Thyroid gland (tissue), 4 donors: ENCODE results near the gene BANP. TPM values are rescaled to one million over a fixed set of nuclear protein-coding genes. Genes with fewer than 3 reads are reported as not detected.

Experiments used
- DNase-seq, 2 donors: peaks; one replicate each; pipeline ENCODE4 v3.0.0-alpha.2; 2019
- H3K27ac ChIP-seq, 3 donors: fragments of 200-600 bp; sonication (generic); 1 replicate in 2 of 3; 2 replicates in 1 of 3; pipeline ENCODE4 v1.5.1; 2016 to 2019; ENCODE audit warnings: mild to moderate bottlenecking in 1 of 3, moderate library complexity in 1 of 3
- H3K27me3 ChIP-seq: fragments of 200-600 bp; sonication (generic); one replicate; pipeline ENCODE4 v1.5.1; 2019
- H3K36me3 ChIP-seq, 2 donors: fragments of 200-600 bp; sonication (generic); one replicate each; pipeline ENCODE4 v1.5.1; 2016 to 2019
- H3K4me1 ChIP-seq, 2 donors: fragments of 200-600 bp; sonication (generic); one replicate each; pipeline ENCODE4 v1.5.1; 2017 to 2019
- H3K4me3 ChIP-seq, 3 donors: fragments of 200-600 bp; sonication (generic); replicated peaks in 1 of 3; 1 replicate in 2 of 3; 2 replicates in 1 of 3; pipeline ENCODE4 v1.5.1; 2016; ENCODE audit warnings: mild to moderate bottlenecking in 1 of 3
- H3K9me3 ChIP-seq: fragments of 200-600 bp; sonication (generic); one replicate; pipeline ENCODE4 v1.5.1; 2017
- POLR2A ChIP-seq, 2 donors: fragments of 450-650 bp; IDR thresholded peaks; one replicate each; pipeline ENCODE4 v1.6.1; 2017; ENCODE audit warnings: antibody characterized with exemption in 2 of 2, mild to moderate bottlenecking in 2 of 2, moderate library complexity in 1 of 2
- WGBS, 2 donors: methylation state at CpG; one replicate each; pipeline ENCODE4 v1.1.5; 2017; 5-methylcytosine and 5-hydroxymethylcytosine counted together
- intact Hi-C: fragments of 100-400 bp; cut with DNase I; formaldehyde crosslinking; loops from one replicate; pipeline ENCODE4 v1.15.1; 2023
- total RNA-seq, 4 donors: library from RNA; depleted of rRNA; stranded (reverse); fragments of >200 nt; gene quantifications; one replicate each; pipeline ENCODE4 v1.2.3, GENCODE V29; 2016
- TF ChIP-seq, protein P1 (sequence below), 6 experiments: fragments of 200-600 bp in 3 of 6; fragments of 450-650 bp in 3 of 6; sonication (generic) in 3 of 6; IDR thresholded peaks; one replicate each; pipeline ENCODE4 v1.5.1; 2016 to 2019; ENCODE audit warnings: antibody characterized with exemption in 6 of 6, mild to moderate bottlenecking in 2 of 6, inconsistent platforms in 1 of 6, moderate library complexity in 1 of 6

Gene BANP
- total RNA-seq, 4 donors from 2014 or later, result 22.8 to 42.7 (median 29.8) TPM

DNA sequence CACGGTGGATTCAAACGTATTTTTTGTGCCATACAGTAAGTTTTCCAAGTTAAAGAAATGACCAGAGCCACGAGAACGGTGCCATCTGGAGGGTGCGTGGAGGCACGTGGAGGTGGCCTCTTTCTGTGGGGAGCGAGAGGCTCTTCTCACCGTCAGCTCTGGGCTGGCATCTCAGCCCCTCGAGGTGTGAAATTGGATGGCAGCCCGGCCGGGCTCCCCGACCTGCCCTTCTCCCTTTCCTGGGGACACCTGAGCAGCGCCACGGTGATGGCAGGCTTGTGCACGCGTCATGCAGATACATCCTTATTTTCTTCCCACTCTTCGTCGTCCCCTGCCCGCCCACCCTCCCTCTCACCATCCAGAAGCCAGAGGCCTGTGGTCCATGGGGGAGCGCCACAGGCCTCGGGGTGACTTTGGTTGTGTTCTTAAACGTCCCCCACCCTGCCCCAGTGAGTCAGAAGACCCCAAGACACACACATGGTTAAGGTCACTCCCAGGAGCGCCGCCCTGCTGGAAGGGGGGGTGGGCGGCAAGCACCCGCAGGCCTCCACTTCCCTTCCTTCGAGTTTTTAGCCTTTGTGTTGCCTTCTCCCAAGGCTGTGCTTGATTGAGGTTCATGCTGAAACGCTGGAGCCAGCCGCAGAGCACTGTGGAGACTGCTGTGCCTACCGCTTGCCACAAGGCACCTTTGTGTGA, 109.4 kb downstream of the BANP start:
- intact Hi-C loops, result no loop called here
- Histone ChIP-seq H3K9me3 (no peaks in the 10 kb centered on the region), H3K27ac (no peak overlapping the region), H3K36me3 (peaks cover 0 to 4% of the 10 kb centered on the region in 2 donors), H3K4me1 (peaks cover 12 to 16% of the 10 kb centered on the region in 2 donors), H3K27me3 (no peaks in the 10 kb centered on the region), H3K4me3 (no peak overlapping the region)
- DNase-seq, result no peak
- WGBS, 2 donors, result 93 to 95% methylated on average over 28 to 30 of the region's 30 CpGs
- no peak for TF ChIP-seq POLR2A (IDR thresholded peaks at IDR 0.05)

DNA sequence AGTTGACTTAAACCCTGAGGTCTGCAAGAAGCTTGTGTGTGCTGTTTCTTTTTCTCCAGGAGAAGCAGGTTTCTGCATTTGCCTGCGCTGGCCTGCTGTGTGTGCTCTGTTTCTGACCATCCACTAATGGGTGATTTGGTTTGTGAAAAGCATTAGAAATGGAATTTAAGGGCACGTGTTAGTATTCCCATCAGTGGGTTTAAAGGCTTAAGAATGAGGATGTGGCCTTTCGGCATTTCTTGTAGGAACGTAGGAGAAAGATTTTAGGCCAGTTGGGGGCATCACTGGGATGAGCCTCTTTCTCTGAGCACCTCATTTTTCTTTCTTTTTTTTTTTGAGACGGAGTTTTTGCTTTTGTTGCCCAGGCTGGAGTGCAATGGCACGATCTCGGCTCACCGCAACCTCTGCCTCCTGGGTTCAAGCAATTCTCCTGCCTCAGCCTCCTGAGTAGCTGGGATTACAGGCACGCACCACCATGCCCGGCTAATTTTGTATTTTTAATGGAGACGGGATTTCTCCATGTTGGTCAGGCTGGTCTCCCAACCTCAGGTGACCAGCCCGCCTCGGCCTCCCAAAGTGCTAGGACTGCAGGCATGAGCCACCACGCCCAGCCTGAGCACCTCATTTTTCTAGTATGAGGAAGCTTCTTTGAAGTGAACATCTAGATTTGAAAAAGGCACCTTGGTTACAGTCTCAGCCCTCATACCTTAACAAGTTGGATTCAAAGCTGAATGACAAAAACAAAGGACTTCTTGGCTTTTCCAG, 110.3 kb downstream of the BANP start:
- DNase-seq, result no peak
- H3K4me3 ChIP-seq, result no peak overlapping the region
- no peaks in the 10 kb centered on the region for H3K9me3 ChIP-seq
- TF ChIP-seq, protein P1, sequence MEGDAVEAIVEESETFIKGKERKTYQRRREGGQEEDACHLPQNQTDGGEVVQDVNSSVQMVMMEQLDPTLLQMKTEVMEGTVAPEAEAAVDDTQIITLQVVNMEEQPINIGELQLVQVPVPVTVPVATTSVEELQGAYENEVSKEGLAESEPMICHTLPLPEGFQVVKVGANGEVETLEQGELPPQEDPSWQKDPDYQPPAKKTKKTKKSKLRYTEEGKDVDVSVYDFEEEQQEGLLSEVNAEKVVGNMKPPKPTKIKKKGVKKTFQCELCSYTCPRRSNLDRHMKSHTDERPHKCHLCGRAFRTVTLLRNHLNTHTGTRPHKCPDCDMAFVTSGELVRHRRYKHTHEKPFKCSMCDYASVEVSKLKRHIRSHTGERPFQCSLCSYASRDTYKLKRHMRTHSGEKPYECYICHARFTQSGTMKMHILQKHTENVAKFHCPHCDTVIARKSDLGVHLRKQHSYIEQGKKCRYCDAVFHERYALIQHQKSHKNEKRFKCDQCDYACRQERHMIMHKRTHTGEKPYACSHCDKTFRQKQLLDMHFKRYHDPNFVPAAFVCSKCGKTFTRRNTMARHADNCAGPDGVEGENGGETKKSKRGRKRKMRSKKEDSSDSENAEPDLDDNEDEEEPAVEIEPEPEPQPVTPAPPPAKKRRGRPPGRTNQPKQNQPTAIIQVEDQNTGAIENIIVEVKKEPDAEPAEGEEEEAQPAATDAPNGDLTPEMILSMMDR (IDR thresholded peaks at IDR 0.05), result no peak
- no peak for TF ChIP-seq POLR2A (IDR thresholded peaks at IDR 0.05)
- H3K36me3 ChIP-seq, result peaks cover 0 to 4% of the 10 kb centered on the region in 2 donors
- H3K27me3 ChIP-seq, result no peaks in the 10 kb centered on the region
- no peak overlapping the region for H3K27ac ChIP-seq
- H3K4me1 ChIP-seq, result peaks cover 12 to 16% of the 10 kb centered on the region in 2 donors
- intact Hi-C loops, result no loop called here
- 90 to 93% methylated on average over 14 of the region's 14 CpGs for WGBS, 2 donors

DNA sequence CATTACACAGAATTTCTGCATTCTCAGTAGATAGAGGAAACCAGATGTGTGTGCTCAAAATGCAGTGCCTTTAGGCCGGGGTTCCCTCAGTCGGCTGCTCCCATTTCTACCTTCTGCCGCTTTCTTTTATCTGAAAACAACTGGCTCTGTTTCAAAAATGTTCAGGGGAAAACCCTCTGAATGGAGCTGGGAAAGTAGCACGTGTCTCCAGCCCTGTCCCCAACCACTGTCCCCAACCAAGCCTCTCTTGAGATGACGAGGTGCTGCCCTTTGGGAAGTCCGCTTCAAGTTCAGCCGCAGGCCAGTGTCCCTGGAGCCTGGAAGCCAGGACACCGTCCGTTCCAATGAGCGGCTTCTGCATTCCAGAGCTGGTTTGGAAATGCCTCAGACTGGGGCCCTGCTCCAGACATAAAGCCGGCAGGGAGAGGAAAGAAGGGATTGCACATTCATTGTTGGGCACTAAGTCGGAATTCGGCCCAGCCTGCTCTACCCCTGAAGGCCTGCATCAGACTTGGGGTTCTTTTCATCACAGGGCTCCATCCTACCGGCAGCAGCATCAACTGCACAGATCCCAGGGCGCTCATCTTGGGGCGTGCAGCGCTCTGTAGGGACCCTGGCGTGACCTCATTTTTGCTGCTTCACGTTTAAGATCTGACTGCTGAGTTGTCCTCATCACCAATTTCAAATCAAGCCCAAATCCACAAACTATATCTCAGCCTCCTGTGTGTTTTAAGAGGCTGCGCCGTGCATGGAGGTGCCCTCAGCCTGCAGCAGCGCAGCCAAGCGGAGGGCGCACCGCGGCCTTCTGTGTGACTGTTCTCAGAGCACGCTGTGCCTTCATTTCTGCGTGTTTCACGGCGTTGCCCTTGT, 111.3 kb downstream of the BANP start:
- no peaks in the 10 kb centered on the region for H3K9me3 ChIP-seq
- WGBS, 2 donors, result 60 to 67% methylated on average over 27 to 28 of the region's 30 CpGs
- H3K27me3 ChIP-seq, result no peaks in the 10 kb centered on the region
- intact Hi-C loops, result no loop called here
- H3K4me1 ChIP-seq, result peaks cover 12 to 16% of the 10 kb centered on the region in 2 donors
- no peak overlapping the region for H3K27ac ChIP-seq
- H3K4me3 ChIP-seq, result no peak overlapping the region
- TF ChIP-seq POLR2A (IDR thresholded peaks at IDR 0.05), result no peak
- TF ChIP-seq, protein P1 (IDR thresholded peaks at IDR 0.05), result no peak
- peaks cover 0 to 4% of the 10 kb centered on the region in 2 donors for H3K36me3 ChIP-seq
- peak; percentile 59 to 63 for DNase-seq

DNA sequence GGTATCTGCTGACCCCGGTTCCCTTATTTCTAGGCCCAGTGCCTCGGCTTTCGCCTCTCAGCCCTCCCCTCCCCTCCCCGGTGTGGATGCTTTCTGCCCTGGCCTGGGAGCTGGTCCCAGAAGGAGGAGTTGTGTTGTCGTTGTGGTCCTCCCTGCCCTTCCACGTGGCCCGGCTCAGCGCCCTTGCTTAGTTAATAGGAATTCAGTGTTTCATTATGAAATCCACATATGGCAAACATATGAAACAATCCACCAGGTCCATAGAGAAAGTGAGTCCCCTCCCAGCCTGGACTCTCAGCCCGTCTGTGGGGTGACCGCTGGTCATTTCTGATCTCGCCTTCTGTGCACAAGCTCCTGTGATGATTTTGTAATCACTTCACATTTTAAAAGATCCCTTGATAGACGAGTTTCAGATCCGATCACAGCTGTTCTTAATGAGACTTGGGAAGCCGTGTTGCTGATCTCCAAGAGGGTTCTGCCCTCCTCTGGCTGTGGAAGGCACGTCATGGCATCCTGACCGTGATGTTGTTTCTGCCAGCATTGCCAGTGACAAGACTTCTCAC, 112.1 kb downstream of the BANP start:
- peak in 1 of 2 donors; percentile 13 for DNase-seq
- WGBS, 2 donors, result 69% methylated on average over 16 of the region's 16 CpGs
- intact Hi-C loops, result no loop called here
- no peak overlapping the region for H3K4me3 ChIP-seq
- H3K27me3 ChIP-seq, result no peaks in the 10 kb centered on the region
- no peaks in the 10 kb centered on the region for H3K9me3 ChIP-seq
- H3K36me3 ChIP-seq, result peaks cover 0 to 4% of the 10 kb centered on the region in 2 donors
- H3K4me1 ChIP-seq, result peaks cover 12 to 16% of the 10 kb centered on the region in 2 donors
- H3K27ac ChIP-seq, result no peak overlapping the region
- TF ChIP-seq POLR2A (IDR thresholded peaks at IDR 0.05), result no peak
- TF ChIP-seq, protein P1 (IDR thresholded peaks at IDR 0.05), result no peak
